NCI-H345 treated with DMSO at 0.1 percent for 48 hours (cell line): ENCODE measurements around the gene KLHDC3.

Source experiments
- DNase-seq: peaks from one replicate; lab custom pipeline; 2025; ENCODE audit not compliant: unreplicated experiment; lab: John Stamatoyannopoulos, UW

Gene KLHDC3

GRCh38 chr6:43053545-43054205, 39.6 kb downstream of the KLHDC3 start, which contains the start of gene CUL7:
TSS of gene CUL7 (minus strand) at chr6:43053851. CDS start at chr6:43052788, 1,063 bp downstream.
- DNase-seq: peak; percentile 88

DNA sequence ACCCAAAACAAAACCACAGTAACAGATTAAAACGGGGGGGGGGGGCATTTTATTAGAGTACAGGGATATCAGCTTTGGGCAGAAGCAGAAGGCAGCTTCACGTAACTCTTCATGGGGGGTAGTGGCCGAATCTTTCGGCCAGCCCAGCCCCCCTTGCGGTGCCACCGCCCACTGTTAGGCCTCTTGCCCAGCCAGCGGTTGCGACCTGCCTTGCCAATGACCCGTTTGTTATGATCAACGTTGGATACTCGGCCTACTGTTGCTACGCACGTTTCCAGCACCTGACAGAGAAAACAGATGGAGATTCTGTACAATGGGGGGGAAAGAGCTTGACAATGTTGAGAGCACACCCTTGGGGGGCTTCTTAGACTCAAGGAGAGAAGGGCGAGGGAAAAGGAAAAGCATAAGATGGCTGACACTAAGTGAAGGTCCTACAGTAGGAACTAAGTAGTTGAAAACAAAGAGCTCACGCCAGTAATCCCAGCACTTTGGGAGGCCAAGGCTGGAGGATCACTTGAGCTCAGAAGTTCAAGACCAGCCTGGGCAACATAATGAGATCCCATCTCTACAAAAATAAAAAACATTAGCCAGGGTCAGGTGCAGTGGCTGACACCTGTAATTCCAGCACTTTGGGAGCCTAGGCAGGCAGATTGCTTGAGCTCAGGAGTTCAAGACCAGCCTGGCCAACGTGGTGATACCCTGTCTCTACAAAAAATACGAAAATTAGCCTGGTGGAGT, 40.3 kb downstream of the KLHDC3 start:
- DNase-seq: no peak

GRCh38 chr6:43055966-43056365, 41.9 kb downstream of the KLHDC3 start:
- no peak for DNase-seq

- no peak for DNase-seq
Measured at GRCh38 chr6:43058531-43058930, 44.5 kb downstream of the KLHDC3 start.

GRCh38 chr6:43059168-43060033, 45.4 kb downstream of the KLHDC3 start, which contains the start of the genes KLC4 and MRPL2:
TSS of gene KLC4 (plus strand) at chr6:43059631. CDS start at chr6:43061336, 1,705 bp downstream.
TSS of gene MRPL2 (minus strand) at chr6:43059434. CDS start at chr6:43059381, 53 bp downstream.
- peak; percentile 95 for DNase-seq

GRCh38 chr6:43060034-43060754, 46.1 kb downstream of the KLHDC3 start:
- peak; percentile 26 for DNase-seq

DNA sequence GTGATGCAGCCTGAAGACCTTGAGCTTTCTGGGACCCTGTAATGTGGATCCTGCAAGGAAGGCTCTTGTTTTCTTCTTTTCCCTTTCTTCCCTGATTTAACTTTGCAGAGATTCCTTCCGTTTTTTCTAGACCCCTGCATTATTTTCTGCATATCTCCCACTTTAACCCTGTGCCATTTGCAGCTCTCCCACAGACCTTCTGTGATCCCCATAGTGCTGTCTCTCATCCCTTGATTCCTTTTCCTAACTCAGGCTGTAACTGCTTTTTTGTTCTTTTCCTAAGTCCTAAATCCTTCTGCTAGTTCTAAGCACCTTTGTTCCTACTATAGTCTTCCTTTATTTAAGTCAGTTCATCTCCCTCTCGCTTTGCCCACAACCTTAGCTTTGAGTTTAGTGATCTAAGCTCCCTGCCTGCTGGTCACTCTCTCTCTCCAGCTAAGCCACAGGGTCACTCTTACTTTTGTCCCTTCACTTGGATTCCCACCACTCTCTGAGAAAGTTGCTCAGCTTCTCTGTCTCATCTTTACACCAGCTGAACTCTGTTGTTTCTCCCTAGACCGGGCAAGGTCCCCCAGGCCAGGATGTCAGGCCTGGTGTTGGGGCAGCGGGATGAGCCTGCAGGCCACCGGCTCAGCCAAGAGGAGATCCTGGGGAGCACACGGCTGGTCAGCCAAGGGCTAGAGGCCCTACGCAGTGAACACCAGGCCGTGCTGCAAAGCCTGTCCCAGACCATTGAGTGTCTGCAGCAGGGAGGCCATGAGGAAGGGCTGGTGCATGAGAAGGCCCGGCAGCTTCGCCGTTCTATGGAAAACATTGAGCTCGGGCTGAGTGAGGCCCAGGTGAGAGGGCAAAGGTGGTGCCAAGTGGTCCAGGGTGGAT, 46.9 kb downstream of the KLHDC3 start:
- DNase-seq: no peak

DNA sequence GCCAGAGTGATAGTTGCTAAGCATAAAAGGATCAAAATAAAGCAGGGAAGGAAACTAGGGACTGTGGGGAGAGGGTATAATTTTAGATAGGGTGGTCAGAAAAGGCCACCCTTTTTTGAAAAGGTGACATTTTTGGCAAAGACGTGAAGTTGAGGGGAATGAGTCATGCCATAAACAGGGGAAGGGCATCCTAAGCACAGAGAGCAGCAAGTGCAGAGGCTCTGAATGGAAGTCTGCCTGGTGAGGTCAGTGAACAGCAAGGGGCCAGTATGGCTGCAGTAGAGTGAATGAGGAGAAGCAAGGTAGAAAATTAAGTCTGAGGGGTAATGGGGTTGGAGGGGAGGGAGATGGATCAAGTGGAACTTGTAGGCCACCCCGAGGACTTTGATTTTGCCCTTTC, 47.8 kb downstream of the KLHDC3 start:
- no peak for DNase-seq

DNA sequence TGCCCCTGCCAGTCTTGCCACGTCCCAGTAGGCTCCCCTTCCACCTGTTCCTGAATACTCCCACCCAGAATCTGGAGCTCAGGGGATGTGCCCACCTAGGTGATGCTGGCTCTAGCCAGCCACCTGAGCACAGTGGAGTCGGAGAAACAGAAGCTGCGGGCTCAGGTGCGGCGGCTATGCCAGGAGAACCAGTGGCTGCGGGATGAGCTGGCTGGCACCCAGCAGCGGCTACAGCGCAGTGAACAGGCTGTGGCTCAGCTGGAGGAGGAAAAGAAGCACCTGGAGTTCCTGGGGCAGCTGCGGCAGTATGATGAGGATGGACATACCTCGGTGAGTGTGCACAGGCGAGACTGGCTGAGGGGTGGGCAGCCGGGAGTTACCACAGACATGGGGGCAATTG, 48.8 kb downstream of the KLHDC3 start:
- no peak for DNase-seq

GRCh38 chr6:43070028-43070632, 56.1 kb downstream of the KLHDC3 start:
- DNase-seq: peak; percentile 12
